Fibroblast of lung (primary cell): ENCODE measurements around the gene ARMC6. TPM values are rescaled to one million over a fixed set of nuclear protein-coding genes. Genes with fewer than 3 reads are reported as not detected.
"Not testable (repeated sequence)": the region's sequence is repeated elsewhere in the genome, so short reads cannot be mapped to it uniquely, and the experiment has no call there.

Experiments used
- DNase-seq, 2 donors: peaks; one replicate each; pipeline versions ENCODE4 v3.0.0 to v3.0.0-alpha.2; 2010; ENCODE audit warnings: low read depth in 2 of 2
- H2AFZ ChIP-seq: 2 replicates; pipeline ENCODE4 v1.5.1; 2012; ENCODE audit warnings: low read length, control low read depth, inconsistent platforms
- H3K27ac ChIP-seq: 2 replicates; pipeline ENCODE4 v1.5.1; 2011; ENCODE audit warnings: low read length, control low read depth; ENCODE audit not compliant: insufficient read depth
- H3K27me3 ChIP-seq: 2 replicates; pipeline ENCODE4 v1.5.1; 2011; ENCODE audit warnings: mild to moderate bottlenecking, low read length; ENCODE audit not compliant: control insufficient read depth, insufficient read depth
- H3K36me3 ChIP-seq: 2 replicates; pipeline ENCODE4 v1.5.1; 2011; ENCODE audit warnings: low read length; ENCODE audit not compliant: control insufficient read depth, insufficient read depth
- H3K4me1 ChIP-seq: 2 replicates; pipeline ENCODE4 v1.5.1; 2011; ENCODE audit warnings: low read length; ENCODE audit not compliant: control insufficient read depth, insufficient read depth; ENCODE audit errors: extremely low read depth
- H3K4me2 ChIP-seq: 2 replicates; pipeline ENCODE4 v1.5.1; 2011; ENCODE audit warnings: low read length, control low read depth; ENCODE audit not compliant: insufficient read depth; ENCODE audit errors: extremely low read depth
- H3K4me3 ChIP-seq, 4 experiments: fragments of 200-600 bp in 1 of 4; sonication (generic) in 1 of 4; replicated peaks in 1 of 4; 2 replicates each; pipeline ENCODE4 v1.5.1; 2011 to 2016; ENCODE audit warnings: low read length in 4 of 4, low read depth in 3 of 4, mild to moderate bottlenecking in 3 of 4, control low read depth in 2 of 4, inconsistent platforms in 1 of 4, mixed read lengths in 1 of 4; ENCODE audit not compliant: insufficient read depth in 1 of 4; ENCODE audit errors: control extremely low read depth in 1 of 4
- H3K79me2 ChIP-seq: 2 replicates; pipeline ENCODE4 v1.5.1; 2012; ENCODE audit warnings: mild to moderate bottlenecking, low read length, inconsistent platforms; ENCODE audit not compliant: control insufficient read depth, insufficient read depth
- H3K9ac ChIP-seq: 2 replicates; pipeline ENCODE4 v1.5.1; 2011; ENCODE audit warnings: mild to moderate bottlenecking, low read length, control low read depth; ENCODE audit not compliant: insufficient read depth
- H3K9me3 ChIP-seq: 2 replicates; pipeline ENCODE4 v1.5.1; 2012; ENCODE audit warnings: low read depth, low read length; ENCODE audit not compliant: control insufficient read depth, insufficient read depth
- H4K20me1 ChIP-seq: 2 replicates; pipeline ENCODE4 v1.5.1; 2011; ENCODE audit warnings: low read length; ENCODE audit not compliant: control insufficient read depth, insufficient read depth; ENCODE audit errors: extremely low read depth
- EZH2 ChIP-seq: IDR thresholded peaks from 2 replicates; pipeline ENCODE4 v1.5.1; 2012; ENCODE audit warnings: low read length, control low read depth, mild to moderate bottlenecking; ENCODE audit errors: missing control alignments
- polyA plus RNA-seq, 2 donors: library from polyadenylated mRNA; depleted of rRNA in 1 of 2; stranded (reverse) in 1 of 2; unstranded in 1 of 2; fragments of >200 nt; gene quantifications; 2 replicates each; pipeline ENCODE4 v1.2.1, GENCODE V29; 2011 to 2012; ENCODE audit warnings: missing spikeins in 1 of 2
- total RNA-seq: library from RNA; depleted of rRNA; stranded (reverse); fragments of >200 nt; gene quantifications from 2 replicates; pipeline ENCODE4 v1.2.1, GENCODE V29; 2014
- TF ChIP-seq, protein P1 (sequence below), 2 donors: IDR thresholded peaks in 1 of 2; conservative IDR thresholded peaks in 1 of 2; 1 replicate in 1 of 2; 2 replicates in 1 of 2; pipeline ENCODE4 v1.5.1; 2011 to 2012; ENCODE audit warnings: low read length in 2 of 2, control low read depth in 1 of 2, inconsistent platforms in 1 of 2, low read depth in 1 of 2, mild to moderate bottlenecking in 1 of 2

Gene ARMC6
- total and polyA plus RNA-seq, 2 donors (not counting 1 experiment from before 2014, with no cell fraction given): 14.0 to 35.8 TPM

DNA sequence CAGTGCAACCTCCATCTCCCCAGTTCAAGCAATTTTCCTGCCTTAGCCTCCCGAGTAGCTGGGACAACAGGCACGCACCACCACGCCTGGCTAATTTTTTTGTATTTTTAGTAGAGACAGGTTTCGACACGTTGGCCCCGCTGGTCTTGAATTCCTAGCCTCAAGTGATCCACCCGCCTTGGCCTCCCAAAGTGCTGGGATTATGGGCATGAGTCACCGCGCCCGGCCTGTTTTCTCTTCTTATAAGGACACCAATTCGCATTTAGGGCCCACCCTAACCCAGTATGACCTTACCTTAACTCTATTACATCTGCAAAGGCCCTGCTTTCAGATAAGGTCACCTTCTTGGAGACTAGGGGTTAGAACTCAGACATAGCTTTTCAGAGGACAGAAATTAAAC lies 69.8 kb downstream of the ARMC6 start:
- H2AFZ ChIP-seq: no peak overlapping the region
- no peak overlapping the region for H3K4me3 ChIP-seq
- H3K4me1 ChIP-seq: peaks cover 3% of the 10 kb centered on the region

DNA sequence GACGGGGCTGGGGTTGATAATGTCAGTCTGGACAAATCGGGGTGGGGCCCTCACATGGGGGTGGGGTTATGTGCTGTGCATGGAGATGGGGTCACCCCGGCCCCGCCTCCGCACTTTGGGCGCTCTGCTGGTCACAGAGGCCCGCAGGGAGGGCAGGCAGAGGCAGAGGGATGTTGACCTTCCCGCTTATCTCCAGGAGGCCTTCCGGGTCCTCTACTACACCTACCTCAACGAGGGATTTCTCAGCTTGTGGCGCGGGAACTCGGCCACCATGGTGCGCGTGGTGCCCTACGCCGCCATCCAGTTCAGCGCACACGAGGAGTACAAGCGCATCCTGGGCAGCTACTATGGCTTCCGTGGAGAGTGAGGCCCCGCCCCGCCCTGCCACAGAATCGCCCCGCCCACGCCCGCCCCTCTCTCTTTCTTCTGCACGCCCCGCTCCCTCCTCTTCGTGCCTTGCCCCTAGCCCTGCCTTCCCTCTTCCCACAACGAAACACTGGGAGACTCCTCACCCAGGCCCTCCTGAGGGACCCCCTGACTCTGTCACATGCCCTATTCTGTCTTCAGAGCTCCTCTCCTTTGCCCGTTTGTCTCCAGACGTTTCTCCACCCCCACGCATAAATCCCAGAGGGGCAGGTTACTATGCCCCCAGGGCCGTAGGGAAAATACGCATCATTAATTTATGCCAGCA lies 72.1 kb downstream of the ARMC6 start:
- no peaks in the 10 kb centered on the region for H3K79me2 ChIP-seq
- H3K4me2 ChIP-seq: peak overlapping the region; percentile 80
- no peaks in the 10 kb centered on the region for H3K36me3 ChIP-seq
- TF ChIP-seq, protein P1, sequence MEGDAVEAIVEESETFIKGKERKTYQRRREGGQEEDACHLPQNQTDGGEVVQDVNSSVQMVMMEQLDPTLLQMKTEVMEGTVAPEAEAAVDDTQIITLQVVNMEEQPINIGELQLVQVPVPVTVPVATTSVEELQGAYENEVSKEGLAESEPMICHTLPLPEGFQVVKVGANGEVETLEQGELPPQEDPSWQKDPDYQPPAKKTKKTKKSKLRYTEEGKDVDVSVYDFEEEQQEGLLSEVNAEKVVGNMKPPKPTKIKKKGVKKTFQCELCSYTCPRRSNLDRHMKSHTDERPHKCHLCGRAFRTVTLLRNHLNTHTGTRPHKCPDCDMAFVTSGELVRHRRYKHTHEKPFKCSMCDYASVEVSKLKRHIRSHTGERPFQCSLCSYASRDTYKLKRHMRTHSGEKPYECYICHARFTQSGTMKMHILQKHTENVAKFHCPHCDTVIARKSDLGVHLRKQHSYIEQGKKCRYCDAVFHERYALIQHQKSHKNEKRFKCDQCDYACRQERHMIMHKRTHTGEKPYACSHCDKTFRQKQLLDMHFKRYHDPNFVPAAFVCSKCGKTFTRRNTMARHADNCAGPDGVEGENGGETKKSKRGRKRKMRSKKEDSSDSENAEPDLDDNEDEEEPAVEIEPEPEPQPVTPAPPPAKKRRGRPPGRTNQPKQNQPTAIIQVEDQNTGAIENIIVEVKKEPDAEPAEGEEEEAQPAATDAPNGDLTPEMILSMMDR (conservative IDR thresholded peaks at IDR 0.05 in 1 of 2, IDR thresholded peaks at IDR 0.05 in 1 of 2; ENCODE audit: low read depth in 1 of 2, low read length in 2 of 2): no peak
- no peak for TF ChIP-seq EZH2
- peak overlapping the region; percentile 10 for H3K27ac ChIP-seq
- no peaks in the 10 kb centered on the region for H4K20me1 ChIP-seq
- H2AFZ ChIP-seq: peak overlapping the region; percentile 89
- peak overlapping the region; percentile 22 to 48 (median 42) for H3K4me3 ChIP-seq
- no peaks in the 10 kb centered on the region for H3K9me3 ChIP-seq
- no peaks in the 10 kb centered on the region for H3K27me3 ChIP-seq
- DNase-seq: peak; percentile 52 to 55
- H3K4me1 ChIP-seq: peaks cover 5% of the 10 kb centered on the region
- H3K9ac ChIP-seq: peak overlapping the region; percentile 16

More for the DNA sequence above, 69.8 kb downstream of the ARMC6 start:
- H3K9me3 ChIP-seq: no peaks in the 10 kb centered on the region
- no peaks in the 10 kb centered on the region for H4K20me1 ChIP-seq
- TF ChIP-seq, protein P1 (conservative IDR thresholded peaks at IDR 0.05 in 1 of 2, IDR thresholded peaks at IDR 0.05 in 1 of 2; ENCODE audit: low read depth in 1 of 2, low read length in 2 of 2): no peak
- TF ChIP-seq EZH2: no peak
- H3K9ac ChIP-seq: no peak overlapping the region
- DNase-seq: no peak
- no peaks in the 10 kb centered on the region for H3K36me3 ChIP-seq
- H3K27me3 ChIP-seq: no peaks in the 10 kb centered on the region
- H3K4me2 ChIP-seq: no peak overlapping the region
- no peaks in the 10 kb centered on the region for H3K79me2 ChIP-seq
- no peak overlapping the region for H3K27ac ChIP-seq

DNA sequence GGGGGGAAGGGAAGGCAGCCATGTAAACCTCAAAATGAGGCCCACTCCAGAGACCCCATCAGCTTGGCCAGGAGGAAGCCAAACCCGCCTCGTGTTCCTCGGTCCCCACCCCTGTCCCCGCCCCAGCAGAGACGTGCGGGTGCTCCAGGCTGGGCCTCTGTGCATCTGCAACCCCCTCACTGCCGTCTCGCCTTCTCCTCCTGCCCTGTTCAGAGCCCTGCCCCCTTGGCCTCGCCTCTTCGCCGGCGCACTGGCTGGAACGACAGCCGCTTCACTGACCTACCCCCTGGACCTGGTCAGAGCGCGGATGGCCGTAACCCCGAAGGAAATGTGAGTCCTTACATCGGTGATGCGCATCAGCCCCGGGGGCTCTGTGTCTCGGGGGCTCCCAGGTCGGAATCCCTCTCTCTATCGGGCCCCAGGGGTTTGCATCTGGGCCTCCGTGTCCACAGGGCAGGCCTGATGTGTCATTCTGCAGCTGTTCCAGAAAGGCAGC lies 72.7 kb downstream of the ARMC6 start:
- H3K36me3 ChIP-seq: no peaks in the 10 kb centered on the region
- H3K27me3 ChIP-seq: no peaks in the 10 kb centered on the region
- H2AFZ ChIP-seq: peak overlapping the region; percentile 80
- DNase-seq: peak in 1 of 2 donors; percentile 14
- peak overlapping the region; percentile 80 for H3K4me2 ChIP-seq
- no peaks in the 10 kb centered on the region for H3K79me2 ChIP-seq
- no peaks in the 10 kb centered on the region for H3K9me3 ChIP-seq
- H4K20me1 ChIP-seq: no peaks in the 10 kb centered on the region
- H3K9ac ChIP-seq: peak overlapping the region; percentile 20
- no peak for TF ChIP-seq EZH2
- TF ChIP-seq, protein P1 (conservative IDR thresholded peaks at IDR 0.05 in 1 of 2, IDR thresholded peaks at IDR 0.05 in 1 of 2; ENCODE audit: low read depth in 1 of 2, low read length in 2 of 2): no peak
- peak overlapping the region; percentile 10 for H3K27ac ChIP-seq
- H3K4me3 ChIP-seq: peak overlapping the region; percentile 17 to 48 (median 35)
- peaks cover 5% of the 10 kb centered on the region for H3K4me1 ChIP-seq

DNA sequence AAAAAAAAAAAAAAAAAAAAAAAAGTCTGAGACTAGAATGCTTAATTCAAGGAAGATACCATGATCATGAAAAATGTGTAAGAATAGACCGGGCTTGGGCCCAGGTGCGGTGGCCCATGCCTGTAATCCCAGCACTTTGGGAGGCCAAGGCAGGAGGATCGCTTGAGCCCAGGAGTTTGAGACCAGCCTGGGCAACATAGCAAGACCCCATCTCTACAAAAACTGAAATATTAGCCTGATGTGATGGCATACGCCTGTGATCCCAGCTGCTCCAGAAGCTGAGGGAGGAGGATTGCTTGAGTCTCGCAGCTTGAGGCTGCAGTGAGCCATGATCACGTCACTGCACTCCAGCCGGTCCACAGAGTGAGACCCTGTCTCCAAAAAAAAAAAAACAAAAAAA lies 73.5 kb downstream of the ARMC6 start:
- not testable (repeated sequence) for H3K9ac ChIP-seq, H3K4me2 ChIP-seq, H3K4me3 ChIP-seq, H3K4me1 ChIP-seq, H3K9me3 ChIP-seq, H4K20me1 ChIP-seq, H2AFZ ChIP-seq, H3K27me3 ChIP-seq, H3K27ac ChIP-seq, H3K79me2 ChIP-seq, DNase-seq, H3K36me3 ChIP-seq
